Ovary (tissue), 3 donors: Measurements from ENCODE around the gene PXN.

Experiments used
- EP300 ChIP-seq: sonication (generic); formaldehyde crosslinking; IDR thresholded peaks from one replicate; pipeline ENCODE4 v1.6.1; 2017; ENCODE audit warnings: antibody characterized with exemption
- TF ChIP-seq, protein P1 (sequence below), 3 donors: fragments of 450-650 bp in 2 of 3; fragments of 200-600 bp in 1 of 3; IDR thresholded peaks; one replicate each; pipeline versions ENCODE4 v1.5.1 to v1.8.0; 2016 to 2022; ENCODE audit warnings: antibody characterized with exemption in 3 of 3, mild to moderate bottlenecking in 1 of 3
- donor health status: DM: no; HTN: no; CAD: no.

GRCh38 chr12:120225200-120225558 lies 40.4 kb downstream of the PXN start:
- TF ChIP-seq, protein P1, sequence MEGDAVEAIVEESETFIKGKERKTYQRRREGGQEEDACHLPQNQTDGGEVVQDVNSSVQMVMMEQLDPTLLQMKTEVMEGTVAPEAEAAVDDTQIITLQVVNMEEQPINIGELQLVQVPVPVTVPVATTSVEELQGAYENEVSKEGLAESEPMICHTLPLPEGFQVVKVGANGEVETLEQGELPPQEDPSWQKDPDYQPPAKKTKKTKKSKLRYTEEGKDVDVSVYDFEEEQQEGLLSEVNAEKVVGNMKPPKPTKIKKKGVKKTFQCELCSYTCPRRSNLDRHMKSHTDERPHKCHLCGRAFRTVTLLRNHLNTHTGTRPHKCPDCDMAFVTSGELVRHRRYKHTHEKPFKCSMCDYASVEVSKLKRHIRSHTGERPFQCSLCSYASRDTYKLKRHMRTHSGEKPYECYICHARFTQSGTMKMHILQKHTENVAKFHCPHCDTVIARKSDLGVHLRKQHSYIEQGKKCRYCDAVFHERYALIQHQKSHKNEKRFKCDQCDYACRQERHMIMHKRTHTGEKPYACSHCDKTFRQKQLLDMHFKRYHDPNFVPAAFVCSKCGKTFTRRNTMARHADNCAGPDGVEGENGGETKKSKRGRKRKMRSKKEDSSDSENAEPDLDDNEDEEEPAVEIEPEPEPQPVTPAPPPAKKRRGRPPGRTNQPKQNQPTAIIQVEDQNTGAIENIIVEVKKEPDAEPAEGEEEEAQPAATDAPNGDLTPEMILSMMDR (IDR thresholded peaks at IDR 0.05): no peak
- TF ChIP-seq EP300: no peak
